ENCODE data around the gene MERTK.
"Not testable (repeated sequence)": the region's sequence is repeated elsewhere in the genome, so short reads cannot be mapped to it uniquely, and the experiment has no call there.

Gene MERTK

GRCh38 chr2:111963086-111963485 lies 64.7 kb downstream of the MERTK start:
- not testable (repeated sequence) for H3K9me3 ChIP-seq (ENCODE audit: control insufficient read depth, insufficient read depth, low read length); H3K27ac ChIP-seq (ENCODE audit: low read depth, low read length); H3K4me3 ChIP-seq (ENCODE audit: low read depth, low read length); H3K27me3 ChIP-seq (ENCODE audit: control insufficient read depth, insufficient read depth, low read length); H3K9ac ChIP-seq (ENCODE audit: low read depth, low read length); H3K4me1 ChIP-seq (ENCODE audit: control insufficient read depth, insufficient read depth, low read length); H3K36me3 ChIP-seq (ENCODE audit: control insufficient read depth, insufficient read depth, low read length)

GRCh38 chr2:111963508-111963907 lies 65.1 kb downstream of the MERTK start:
- H3K4me1 ChIP-seq (ENCODE audit: control insufficient read depth, insufficient read depth, low read length); H3K27me3 ChIP-seq (ENCODE audit: control insufficient read depth, insufficient read depth, low read length); H3K27ac ChIP-seq (ENCODE audit: low read depth, low read length); H3K9me3 ChIP-seq (ENCODE audit: control insufficient read depth, insufficient read depth, low read length); H3K36me3 ChIP-seq (ENCODE audit: control insufficient read depth, insufficient read depth, low read length); H3K4me3 ChIP-seq (ENCODE audit: low read depth, low read length); H3K9ac ChIP-seq (ENCODE audit: low read depth, low read length): not testable (repeated sequence)

DNA sequence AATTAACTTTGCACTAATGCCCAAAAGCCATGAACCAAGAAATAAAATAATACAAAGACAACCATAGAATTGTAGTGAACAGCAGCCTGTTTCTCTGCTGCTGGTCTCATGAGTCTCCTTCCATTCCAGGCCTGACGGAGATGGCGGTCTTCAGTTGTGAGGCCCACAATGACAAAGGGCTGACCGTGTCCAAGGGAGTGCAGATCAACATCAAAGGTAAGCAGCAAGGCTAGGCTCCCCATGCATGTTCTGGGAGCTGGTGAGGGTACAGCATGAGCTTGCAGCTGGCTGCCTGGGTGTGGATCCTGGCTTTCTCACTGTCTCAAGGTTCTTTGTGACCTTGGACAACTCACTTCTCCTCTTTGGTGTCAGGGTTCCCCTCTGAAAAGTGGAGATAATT lies 66.7 kb downstream of the MERTK start:
- no peak overlapping the region for H3K9ac ChIP-seq (ENCODE audit: low read depth, low read length)
- H3K36me3 ChIP-seq (ENCODE audit: control insufficient read depth, insufficient read depth, low read length), result no peaks in the 10 kb centered on the region
- no peak overlapping the region for H3K4me3 ChIP-seq (ENCODE audit: low read depth, low read length)
- H3K4me1 ChIP-seq (ENCODE audit: control insufficient read depth, insufficient read depth, low read length), result no peaks in the 10 kb centered on the region
- H3K27ac ChIP-seq (ENCODE audit: low read depth, low read length), result no peak overlapping the region
- H3K27me3 ChIP-seq (ENCODE audit: control insufficient read depth, insufficient read depth, low read length), result no peaks in the 10 kb centered on the region
- H3K9me3 ChIP-seq (ENCODE audit: control insufficient read depth, insufficient read depth, low read length), result no peaks in the 10 kb centered on the region

DNA sequence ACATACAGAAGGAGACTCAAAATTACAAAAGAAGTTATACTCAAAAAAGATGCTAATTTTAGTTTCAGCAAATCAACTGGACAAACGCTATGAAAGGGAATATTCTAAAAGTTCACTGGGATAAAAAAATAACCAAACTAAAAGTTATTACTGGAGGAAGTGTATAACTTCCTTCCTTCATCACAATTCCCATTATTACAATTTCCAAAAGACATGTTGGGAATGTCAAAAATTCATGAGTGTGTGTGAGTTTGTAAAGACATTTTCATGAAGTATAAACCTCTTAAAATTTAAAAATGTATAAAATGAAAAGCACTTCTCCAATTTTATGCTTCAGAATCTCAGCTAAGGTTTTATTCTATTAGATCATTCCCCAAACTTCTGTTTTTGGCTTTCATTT lies 67.8 kb downstream of the MERTK start:
- H3K4me3 ChIP-seq (ENCODE audit: low read depth, low read length), result no peak overlapping the region
- no peak overlapping the region for H3K27ac ChIP-seq (ENCODE audit: low read depth, low read length)

GRCh38 chr2:111967018-111967417 lies 68.6 kb downstream of the MERTK start:
- no peaks in the 10 kb centered on the region for H3K27me3 ChIP-seq (ENCODE audit: control insufficient read depth, insufficient read depth, low read length)
- H3K4me3 ChIP-seq (ENCODE audit: low read depth, low read length), result no peak overlapping the region
- H3K4me1 ChIP-seq (ENCODE audit: control insufficient read depth, insufficient read depth, low read length), result no peaks in the 10 kb centered on the region
- no peak overlapping the region for H3K27ac ChIP-seq (ENCODE audit: low read depth, low read length)
- no peaks in the 10 kb centered on the region for H3K9me3 ChIP-seq (ENCODE audit: control insufficient read depth, insufficient read depth, low read length)
- no peaks in the 10 kb centered on the region for H3K36me3 ChIP-seq (ENCODE audit: control insufficient read depth, insufficient read depth, low read length)
- no peak overlapping the region for H3K9ac ChIP-seq (ENCODE audit: low read depth, low read length)

More for the DNA sequence above, 67.8 kb downstream of the MERTK start:
- H3K4me1 ChIP-seq (ENCODE audit: control insufficient read depth, insufficient read depth, low read length), result no peaks in the 10 kb centered on the region
- no peaks in the 10 kb centered on the region for H3K9me3 ChIP-seq (ENCODE audit: control insufficient read depth, insufficient read depth, low read length)
- no peaks in the 10 kb centered on the region for H3K27me3 ChIP-seq (ENCODE audit: control insufficient read depth, insufficient read depth, low read length)
- no peak overlapping the region for H3K9ac ChIP-seq (ENCODE audit: low read depth, low read length)
- H3K36me3 ChIP-seq (ENCODE audit: control insufficient read depth, insufficient read depth, low read length), result no peaks in the 10 kb centered on the region

GRCh38 chr2:111970453-111970852 lies 72.0 kb downstream of the MERTK start:
- H3K27me3 ChIP-seq (ENCODE audit: control insufficient read depth, insufficient read depth, low read length), result no peaks in the 10 kb centered on the region
- no peaks in the 10 kb centered on the region for H3K4me1 ChIP-seq (ENCODE audit: control insufficient read depth, insufficient read depth, low read length)
- no peaks in the 10 kb centered on the region for H3K9me3 ChIP-seq (ENCODE audit: control insufficient read depth, insufficient read depth, low read length)
- H3K36me3 ChIP-seq (ENCODE audit: control insufficient read depth, insufficient read depth, low read length), result no peaks in the 10 kb centered on the region
- no peak overlapping the region for H3K9ac ChIP-seq (ENCODE audit: low read depth, low read length)
- no peak overlapping the region for H3K27ac ChIP-seq (ENCODE audit: low read depth, low read length)
- no peak overlapping the region for H3K4me3 ChIP-seq (ENCODE audit: low read depth, low read length)

DNA sequence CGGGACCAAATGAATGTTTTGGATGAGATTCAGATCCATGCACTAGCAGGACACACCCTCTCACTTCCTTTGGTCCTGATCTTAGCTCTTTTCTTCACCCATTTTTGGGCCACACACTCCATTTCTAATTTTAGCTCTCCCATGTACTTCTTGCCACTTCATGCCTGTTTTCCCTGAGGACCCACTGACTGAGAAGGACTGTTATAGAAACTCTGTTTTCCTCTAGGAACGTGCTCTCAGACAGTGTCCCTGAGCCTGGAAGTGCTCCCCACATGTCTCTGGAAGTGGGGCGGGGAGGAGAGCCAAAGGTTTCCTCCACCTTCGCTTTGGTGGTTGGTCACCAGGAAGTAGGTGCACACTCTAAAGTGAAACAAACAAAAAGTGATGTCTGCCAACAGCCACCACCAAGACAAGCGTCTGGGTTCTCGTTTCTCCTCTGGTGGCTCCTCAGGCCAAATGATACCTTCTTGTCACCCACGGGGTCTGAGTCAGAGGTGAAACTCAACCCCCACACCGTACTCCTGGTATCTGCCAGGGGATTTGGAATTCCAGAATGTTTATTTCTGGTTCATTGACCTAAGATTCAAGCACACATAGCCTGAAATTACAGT lies 74.7 kb downstream of the MERTK start:
- H3K4me1 ChIP-seq (ENCODE audit: control insufficient read depth, insufficient read depth, low read length), result no peaks in the 10 kb centered on the region
- no peaks in the 10 kb centered on the region for H3K9me3 ChIP-seq (ENCODE audit: control insufficient read depth, insufficient read depth, low read length)
- no peaks in the 10 kb centered on the region for H3K27me3 ChIP-seq (ENCODE audit: control insufficient read depth, insufficient read depth, low read length)
- no peak overlapping the region for H3K4me3 ChIP-seq (ENCODE audit: low read depth, low read length)
- H3K27ac ChIP-seq (ENCODE audit: low read depth, low read length), result no peak overlapping the region
- H3K9ac ChIP-seq (ENCODE audit: low read depth, low read length), result no peak overlapping the region
- H3K36me3 ChIP-seq (ENCODE audit: control insufficient read depth, insufficient read depth, low read length), result no peaks in the 10 kb centered on the region

DNA sequence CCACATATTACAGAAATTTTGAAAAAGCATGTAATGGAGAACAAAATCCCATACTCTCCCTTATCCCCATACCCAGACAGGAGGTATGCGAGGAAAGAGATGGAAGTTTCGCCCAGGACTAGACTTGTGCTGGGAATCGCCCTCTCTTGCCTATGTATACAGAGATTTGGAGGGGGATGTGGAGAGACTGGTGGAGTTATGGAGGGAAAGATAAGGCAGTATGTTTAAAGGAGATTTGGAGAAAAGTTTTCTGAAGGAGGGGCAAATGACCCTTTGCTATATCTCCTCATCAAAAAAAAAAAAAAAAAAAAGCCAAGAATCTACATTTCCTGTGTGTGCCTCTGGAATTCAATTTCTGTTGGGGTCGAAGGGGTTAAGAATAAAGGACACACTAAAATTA lies 75.3 kb downstream of the MERTK start:
- Histone ChIP-seq H3K36me3 (ENCODE audit: control insufficient read depth, insufficient read depth, low read length) (no peaks in the 10 kb centered on the region), H3K4me1 (ENCODE audit: control insufficient read depth, insufficient read depth, low read length) (no peaks in the 10 kb centered on the region), H3K27me3 (ENCODE audit: control insufficient read depth, insufficient read depth, low read length) (no peaks in the 10 kb centered on the region), H3K27ac (ENCODE audit: low read depth, low read length) (no peak overlapping the region), H3K4me3 (ENCODE audit: low read depth, low read length) (no peak overlapping the region), H3K9ac (ENCODE audit: low read depth, low read length) (no peak overlapping the region), H3K9me3 (ENCODE audit: control insufficient read depth, insufficient read depth, low read length) (no peaks in the 10 kb centered on the region)

GRCh38 chr2:111975053-111975552 lies 76.7 kb downstream of the MERTK start:
- no peaks in the 10 kb centered on the region for H3K27me3 ChIP-seq (ENCODE audit: control insufficient read depth, insufficient read depth, low read length)
- no peaks in the 10 kb centered on the region for H3K4me1 ChIP-seq (ENCODE audit: control insufficient read depth, insufficient read depth, low read length)
- H3K9ac ChIP-seq (ENCODE audit: low read depth, low read length), result no peak overlapping the region
- no peaks in the 10 kb centered on the region for H3K9me3 ChIP-seq (ENCODE audit: control insufficient read depth, insufficient read depth, low read length)
- no peak overlapping the region for H3K27ac ChIP-seq (ENCODE audit: low read depth, low read length)
- H3K4me3 ChIP-seq (ENCODE audit: low read depth, low read length), result no peak overlapping the region
- H3K36me3 ChIP-seq (ENCODE audit: control insufficient read depth, insufficient read depth, low read length), result no peaks in the 10 kb centered on the region

DNA sequence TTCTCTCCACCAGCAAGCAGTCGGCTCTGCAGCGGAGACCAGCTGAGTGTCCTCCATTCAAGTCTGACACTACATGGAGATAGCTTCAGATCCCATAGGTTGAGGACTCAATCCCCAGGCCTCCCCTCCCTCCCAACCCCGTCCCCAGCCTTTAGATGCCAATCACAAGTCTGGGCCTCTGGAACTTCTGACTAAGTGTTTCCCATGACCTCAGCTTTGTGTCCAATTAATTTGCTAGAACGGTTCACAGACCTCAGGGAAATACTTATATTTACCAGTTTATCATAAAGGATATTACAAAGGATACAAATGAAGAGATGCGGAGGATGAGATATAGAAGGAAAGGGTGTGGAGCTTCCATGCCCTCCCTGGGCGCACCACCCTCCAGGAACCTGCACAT lies 77.4 kb downstream of the MERTK start:
- Histone ChIP-seq H3K36me3 (ENCODE audit: control insufficient read depth, insufficient read depth, low read length) (no peaks in the 10 kb centered on the region), H3K4me3 (ENCODE audit: low read depth, low read length) (no peak overlapping the region), H3K27ac (ENCODE audit: low read depth, low read length) (no peak overlapping the region), H3K9me3 (ENCODE audit: control insufficient read depth, insufficient read depth, low read length) (no peaks in the 10 kb centered on the region), H3K4me1 (ENCODE audit: control insufficient read depth, insufficient read depth, low read length) (no peaks in the 10 kb centered on the region), H3K27me3 (ENCODE audit: control insufficient read depth, insufficient read depth, low read length) (no peaks in the 10 kb centered on the region), H3K9ac (ENCODE audit: low read depth, low read length) (no peak overlapping the region)

- H3K4me1 ChIP-seq (ENCODE audit: control insufficient read depth, insufficient read depth, low read length), result no peaks in the 10 kb centered on the region
- H3K9me3 ChIP-seq (ENCODE audit: control insufficient read depth, insufficient read depth, low read length), result no peaks in the 10 kb centered on the region
- no peak overlapping the region for H3K9ac ChIP-seq (ENCODE audit: low read depth, low read length)
- H3K27me3 ChIP-seq (ENCODE audit: control insufficient read depth, insufficient read depth, low read length), result no peaks in the 10 kb centered on the region
- no peaks in the 10 kb centered on the region for H3K36me3 ChIP-seq (ENCODE audit: control insufficient read depth, insufficient read depth, low read length)
- no peak overlapping the region for H3K4me3 ChIP-seq (ENCODE audit: low read depth, low read length)
- H3K27ac ChIP-seq (ENCODE audit: low read depth, low read length), result no peak overlapping the region
Observed at GRCh38 chr2:111977240-111977639, 78.8 kb downstream of the MERTK start.
